OCI-M2 (cell line): ENCODE results near the gene SYT14.
"Not testable (repeated sequence)": the region's sequence is repeated elsewhere in the genome, so short reads cannot be mapped to it uniquely, and the experiment has no call there.

Experiments used
- DNase-seq: peaks from one replicate; lab custom pipeline; 2025; ENCODE audit not compliant: unreplicated experiment; lab: John Stamatoyannopoulos, UW

Gene SYT14

DNA sequence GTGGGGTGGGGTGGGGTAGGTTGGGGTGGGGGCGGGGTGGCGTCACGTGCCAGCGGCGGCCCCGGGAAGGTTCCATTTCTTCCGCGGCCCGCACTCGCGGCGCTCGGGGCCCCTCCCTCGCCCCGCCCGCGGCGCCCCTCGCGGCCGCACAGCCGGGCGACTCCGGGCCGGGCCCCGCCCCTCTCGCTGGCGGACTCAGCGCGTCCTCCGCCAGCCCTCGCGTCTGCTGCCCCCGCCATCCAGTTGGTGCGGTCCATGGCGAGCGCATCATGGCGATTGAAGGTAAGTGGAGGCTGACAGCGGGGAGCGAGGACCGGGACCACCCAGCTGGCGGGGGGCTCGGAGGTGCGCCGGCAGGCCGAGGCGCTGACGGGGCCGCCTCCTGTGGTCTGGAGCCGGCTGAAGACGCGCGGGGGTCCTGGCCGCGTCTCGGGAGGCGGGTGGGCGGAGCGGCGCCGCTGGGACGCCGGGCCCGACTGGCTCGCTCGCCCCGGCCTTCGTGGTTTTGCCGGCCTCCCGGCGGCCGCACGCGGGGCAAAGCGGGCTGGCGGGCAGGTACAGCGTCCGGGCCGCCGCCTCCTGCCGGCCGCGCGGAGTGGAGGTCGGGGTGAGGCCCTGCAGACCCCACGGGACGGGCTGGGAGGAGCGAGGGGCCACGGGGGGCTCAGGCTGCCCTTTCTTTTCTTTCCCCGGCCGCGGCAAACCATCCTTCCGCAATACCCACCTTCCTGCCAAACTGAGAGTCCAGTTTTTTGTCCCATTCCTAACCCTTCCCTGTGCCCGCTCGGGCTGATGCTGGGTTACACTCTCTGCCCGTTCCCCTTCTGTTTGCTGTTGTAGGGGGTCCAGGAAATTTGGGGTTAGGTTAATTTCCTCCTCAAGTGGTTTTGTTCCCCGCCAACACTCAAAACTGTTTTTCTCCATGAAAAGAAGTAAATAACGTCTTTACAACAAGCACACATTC is at the start of gene SYT14:
Gene SYT14 (plus strand): TSS at position 222 of the 964 bp plus-strand sequence. CDS start 48 bp downstream, at position 270.
- no peak for DNase-seq

DNA sequence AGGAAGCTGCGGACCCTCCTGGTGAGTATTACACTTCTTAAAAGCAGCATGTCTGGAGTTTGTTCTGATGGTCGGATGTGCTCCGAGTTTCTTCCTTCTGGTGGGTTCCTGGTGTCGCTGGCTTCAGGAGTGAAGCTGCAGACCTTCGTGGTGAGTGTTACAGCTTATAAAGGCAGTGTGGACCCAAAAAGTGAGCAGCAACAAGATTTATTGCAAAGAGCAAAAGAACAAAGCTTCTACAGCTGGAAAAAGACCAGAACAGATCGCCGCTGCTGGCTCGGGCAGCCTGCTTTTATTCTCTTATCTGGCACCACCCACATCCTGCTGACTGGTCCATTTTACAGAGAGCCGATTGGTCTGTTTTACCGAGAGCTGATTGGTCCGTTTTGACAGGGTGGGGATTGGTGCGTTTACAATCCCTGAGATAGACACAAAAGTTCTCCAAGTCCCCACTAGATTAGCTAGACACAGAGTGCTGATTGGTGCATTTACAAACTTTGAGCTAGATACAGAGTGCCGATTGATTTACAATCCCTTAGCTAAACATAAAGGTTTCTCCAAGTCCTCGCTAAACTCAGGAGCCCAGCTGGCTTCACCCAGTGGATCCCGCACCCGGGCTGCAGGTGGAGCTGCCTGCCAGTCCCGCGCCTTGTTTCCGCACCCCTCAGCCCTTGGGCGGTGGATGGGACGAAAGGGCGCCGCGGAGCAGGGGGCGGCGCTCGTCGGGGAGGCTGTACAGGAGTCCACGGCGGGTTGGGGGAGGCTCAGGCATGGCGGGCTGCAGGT is 49.5 kb upstream of the SYT14 start:
- not testable (repeated sequence) for DNase-seq

DNA sequence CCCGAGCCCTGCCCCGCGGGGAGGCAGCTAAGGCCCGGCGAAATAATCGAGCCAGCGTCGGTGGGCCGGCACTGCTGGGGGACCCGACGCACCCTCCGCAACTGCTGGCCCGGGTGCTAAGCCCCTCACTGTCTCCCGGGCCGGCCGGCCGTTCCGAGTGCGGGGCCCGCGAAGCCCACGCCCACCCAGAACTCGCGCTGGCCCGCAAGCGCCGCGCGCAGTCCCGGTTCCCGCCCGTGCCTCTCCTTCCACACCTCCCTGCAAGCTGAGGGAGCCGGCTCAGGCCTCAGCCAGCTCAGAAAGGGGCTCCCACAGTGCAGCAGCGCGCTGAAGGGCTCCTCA is 49.0 kb upstream of the SYT14 start:
- no peak for DNase-seq

DNA sequence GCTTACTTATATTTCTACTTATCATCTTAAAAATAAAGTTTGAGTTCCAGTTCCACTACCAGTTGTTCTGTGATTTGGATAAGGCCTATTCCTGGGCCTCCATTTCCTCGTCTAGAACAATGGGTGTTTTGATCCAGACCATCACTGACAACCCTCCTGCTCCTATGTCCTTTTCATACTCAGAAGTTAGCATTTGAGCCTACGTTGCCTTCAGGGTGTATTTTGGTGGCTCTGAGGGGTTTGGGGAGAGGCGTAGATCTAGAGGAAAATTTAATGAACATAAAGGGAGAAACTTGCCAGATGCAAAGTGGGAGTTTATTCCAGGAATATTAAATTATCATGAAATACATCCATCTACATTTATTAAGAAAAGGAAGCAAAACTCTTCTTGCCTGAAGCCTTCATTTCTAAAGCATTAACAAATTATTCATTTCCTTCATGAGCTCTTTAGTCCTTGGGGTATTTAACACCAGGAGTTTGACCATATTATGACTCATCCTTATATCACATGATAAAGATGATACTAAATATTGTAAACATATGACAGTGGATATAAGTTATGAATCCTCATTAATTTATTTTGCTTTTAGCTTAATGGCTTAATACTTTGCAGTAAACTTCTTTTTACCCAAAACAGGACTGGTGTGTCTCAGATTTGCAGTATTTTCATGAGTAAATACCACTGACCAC is 47.2 kb upstream of the SYT14 start:
- no peak for DNase-seq

DNA sequence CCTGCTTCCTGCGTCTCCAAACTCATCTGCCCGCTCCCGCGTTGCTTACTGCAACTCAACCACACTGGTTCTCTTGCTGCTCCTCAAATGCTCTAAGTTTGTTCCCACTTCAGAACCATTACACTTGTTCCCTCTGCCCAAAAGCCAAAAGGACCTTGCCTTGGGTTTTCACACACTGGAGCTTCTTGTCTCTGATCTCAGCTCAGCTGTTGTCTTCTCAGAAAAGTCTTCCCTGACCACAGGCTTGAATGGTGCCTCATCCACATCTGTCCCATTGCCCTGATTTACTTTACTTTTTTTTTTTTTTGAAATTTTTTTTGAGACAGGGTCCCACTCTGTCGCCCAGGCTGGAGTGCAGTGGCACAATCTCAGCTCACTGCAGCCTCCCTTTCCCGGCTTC is 44.3 kb upstream of the SYT14 start:
- DNase-seq, result no peak

DNA sequence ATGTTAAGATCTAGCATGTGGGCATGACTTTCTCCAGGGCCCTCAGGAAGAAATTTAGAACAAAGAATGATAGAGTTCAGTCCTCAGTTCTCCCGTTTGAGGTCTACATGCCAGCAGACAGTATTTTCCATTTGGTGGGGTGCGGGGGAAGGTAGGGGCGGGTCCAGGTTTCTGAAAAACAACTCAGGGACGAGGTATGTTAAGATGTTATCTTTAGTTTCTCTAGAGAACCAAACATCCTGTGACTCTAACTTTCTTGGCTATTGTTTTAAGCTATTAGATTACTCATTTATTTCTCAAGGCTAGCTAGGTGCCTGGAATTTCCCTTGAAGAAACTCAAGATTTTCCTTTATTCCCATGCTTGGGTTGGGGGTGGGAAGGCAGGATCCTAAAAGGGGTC is 42.3 kb upstream of the SYT14 start:
- no peak for DNase-seq

DNA sequence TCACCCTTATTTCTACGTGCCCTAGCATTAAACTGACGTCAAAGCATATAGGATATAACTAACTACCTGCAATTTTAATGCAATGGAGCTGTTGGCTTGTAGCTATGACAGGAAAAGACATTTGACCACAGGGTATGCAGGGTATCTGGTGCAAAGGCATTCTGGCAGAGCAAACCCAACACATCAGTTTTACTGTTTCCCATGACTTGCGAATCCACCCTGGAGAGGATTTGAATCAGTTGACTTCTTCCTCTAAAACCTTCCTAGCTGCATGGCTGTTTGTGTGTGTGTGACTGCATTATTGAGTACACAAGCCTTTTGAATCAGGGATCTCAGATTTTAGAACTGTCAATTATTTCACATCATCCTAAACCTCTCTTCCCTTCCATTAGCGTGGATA is 41.7 kb upstream of the SYT14 start:
- DNase-seq, result no peak

DNA sequence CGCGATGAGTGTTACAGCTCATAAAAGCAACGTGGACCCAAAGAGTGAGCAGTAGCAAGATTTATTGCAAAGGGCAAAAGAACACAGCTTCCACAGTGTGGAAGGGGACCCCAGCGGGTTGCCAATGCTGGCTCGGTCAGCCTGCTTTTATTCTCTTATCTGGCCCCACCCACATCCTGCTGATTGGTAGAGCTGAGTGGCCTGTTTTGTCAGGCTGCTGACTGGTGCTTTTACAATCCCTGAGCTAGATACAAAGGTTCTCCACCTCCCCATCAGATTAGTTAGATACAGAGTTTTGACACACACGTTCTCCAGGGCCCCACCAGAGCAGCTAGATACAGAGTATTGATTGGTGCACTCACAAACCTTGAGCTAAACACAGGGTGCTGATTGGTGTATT is 39.7 kb upstream of the SYT14 start:
- DNase-seq, result not testable (repeated sequence)

DNA sequence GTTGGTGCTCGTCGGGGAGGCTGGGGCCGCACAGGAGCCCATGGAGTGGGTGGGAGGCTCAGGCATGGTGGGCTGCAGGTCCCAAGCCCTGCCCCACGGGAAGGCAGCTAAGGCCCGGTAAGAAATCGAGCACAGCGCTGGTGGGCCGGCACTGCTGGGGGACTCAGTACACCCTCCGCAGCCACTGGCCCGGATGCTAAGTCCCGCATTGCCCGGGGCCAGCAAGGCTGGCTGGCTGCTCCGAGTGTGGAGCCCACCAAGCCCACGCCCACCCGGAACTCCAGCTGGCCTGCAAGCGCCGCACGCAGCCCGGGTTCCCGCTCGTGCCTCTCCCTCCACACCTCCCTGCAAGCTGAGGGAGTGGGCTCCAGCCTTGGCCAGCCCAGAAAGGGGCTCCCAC is 39.2 kb upstream of the SYT14 start:
- not testable (repeated sequence) for DNase-seq

DNA sequence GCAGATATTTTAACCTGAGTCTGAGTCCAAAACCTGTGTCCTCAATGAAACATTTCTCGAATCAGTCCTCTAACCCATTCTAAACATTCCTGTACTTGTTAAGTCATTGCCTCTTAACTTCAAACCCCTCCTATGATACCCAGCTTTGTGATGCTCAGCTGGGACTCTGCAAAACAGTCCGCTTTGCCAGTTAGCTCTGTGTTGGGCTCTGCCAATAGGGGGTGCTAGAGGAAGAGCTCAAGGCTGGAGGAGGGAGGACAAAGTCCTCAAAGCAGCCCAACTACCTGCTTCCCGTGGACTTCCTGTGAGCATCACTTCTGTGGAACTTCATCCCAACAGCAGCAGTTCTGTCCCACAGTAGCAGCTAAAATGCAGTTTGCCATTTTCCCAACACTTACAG is 38.1 kb upstream of the SYT14 start:
- DNase-seq, result no peak

DNA sequence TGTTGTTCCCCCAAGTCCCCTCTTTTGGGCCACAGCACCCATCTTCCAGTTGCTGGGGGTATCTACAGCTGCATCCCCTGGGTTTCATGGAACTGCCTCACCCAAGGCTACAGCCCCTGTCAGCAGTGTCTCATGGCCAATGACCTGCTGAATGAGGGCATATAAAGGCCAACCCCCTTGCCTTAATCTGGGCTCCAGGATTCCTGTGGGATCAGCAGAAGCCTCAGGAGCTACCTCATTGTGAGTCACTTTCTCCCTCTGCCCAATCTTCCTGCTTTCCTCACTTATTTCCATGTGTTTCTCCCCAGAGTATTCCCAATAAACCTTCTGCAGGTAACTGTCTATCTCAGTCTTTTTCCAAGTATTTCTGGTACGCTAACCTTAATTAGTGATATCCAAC is 37.3 kb upstream of the SYT14 start:
- no peak for DNase-seq

DNA sequence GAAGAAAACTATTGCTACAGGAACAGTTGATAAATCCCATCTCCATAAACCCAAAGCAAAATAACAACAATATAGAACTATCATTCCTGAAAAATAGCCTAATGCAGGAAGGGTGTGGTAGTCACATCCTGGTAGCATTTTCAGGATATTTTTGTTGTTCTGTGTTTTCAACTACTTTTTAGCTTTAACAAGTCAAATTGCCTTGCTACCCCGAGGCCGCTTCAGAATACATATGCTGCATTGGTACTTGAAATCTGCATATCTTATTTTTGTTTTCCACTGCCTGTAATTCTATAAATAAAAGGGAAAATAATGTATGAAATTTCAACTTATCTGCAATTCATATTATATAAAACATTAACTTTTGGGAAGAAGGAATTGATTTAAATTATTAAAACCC is 36.8 kb upstream of the SYT14 start:
- no peak for DNase-seq

DNA sequence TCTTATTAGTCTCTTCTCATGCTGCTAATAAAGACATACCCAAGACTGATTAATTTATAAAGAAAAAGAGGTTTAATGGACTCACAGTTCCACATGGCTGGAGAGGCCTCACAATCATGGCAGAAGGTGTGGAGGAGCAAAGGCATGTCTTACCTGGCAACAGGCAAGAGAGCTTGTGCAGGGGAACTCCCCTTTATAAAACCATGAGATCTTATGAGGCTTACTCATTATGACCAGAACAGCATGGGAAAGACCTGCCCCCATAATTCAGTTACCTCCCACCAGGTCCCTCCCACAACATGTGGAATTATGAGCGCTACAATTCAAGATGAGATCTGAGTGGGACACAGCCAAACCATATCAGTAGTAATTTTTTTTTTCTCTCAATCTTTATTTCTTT is 33.2 kb upstream of the SYT14 start:
- DNase-seq, result not testable (repeated sequence)

DNA sequence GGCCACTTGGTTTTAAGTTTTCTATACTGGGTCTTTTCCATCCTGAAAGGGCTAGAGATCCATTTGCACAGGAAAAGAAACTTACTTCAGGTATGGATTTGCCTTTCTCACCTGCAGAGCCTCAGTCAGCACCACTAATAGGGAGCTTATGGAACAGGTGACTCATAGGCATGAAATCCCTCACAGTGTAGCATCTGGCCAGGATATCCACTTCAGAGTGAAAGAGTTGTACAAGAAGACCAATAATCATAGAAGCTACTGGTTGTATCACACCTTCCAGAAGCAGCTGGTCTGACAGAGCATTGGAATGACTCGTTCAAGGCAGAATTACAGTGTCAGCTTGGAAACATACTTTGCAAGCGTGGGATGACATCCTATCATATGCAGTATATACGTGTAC is 26.3 kb upstream of the SYT14 start:
- no peak for DNase-seq

DNA sequence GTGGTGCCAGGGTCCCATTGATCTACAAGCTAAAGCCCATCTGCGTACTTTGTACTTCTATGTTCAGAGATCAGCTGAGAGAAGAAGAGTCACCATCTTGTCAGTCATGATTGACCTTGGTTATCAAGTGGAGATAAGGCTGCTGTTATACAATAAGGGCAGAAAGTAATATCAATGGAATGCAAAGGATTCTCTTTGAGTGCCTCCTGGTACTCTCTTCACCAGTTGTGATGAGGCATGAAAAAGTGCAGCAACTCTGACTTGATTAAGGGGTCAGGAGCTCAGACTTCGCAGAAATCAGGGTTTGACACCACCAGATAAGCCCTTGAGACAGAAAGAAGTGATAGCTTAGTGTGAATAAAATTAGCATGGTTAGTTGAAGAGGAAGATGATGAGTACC is 25.7 kb upstream of the SYT14 start:
- no peak for DNase-seq

DNA sequence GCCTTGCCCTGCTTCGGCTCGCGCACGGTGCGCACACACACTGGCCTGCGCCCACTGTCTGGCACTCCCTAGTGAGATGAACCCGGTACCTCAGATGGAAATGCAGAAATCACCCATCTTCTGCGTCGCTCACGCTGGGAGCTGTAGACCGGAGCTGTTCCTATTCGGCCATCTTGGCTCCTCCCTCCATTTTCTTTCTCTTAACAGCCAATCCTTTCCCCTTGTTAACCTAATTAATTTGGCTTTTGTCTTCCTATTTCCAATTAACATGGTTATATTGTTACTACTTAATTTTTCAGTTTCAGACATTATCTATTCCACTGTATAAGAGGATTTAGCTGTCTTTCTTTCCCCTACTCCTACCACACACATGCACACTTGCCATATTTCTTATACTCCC is 18.4 kb upstream of the SYT14 start:
- not testable (repeated sequence) for DNase-seq

DNA sequence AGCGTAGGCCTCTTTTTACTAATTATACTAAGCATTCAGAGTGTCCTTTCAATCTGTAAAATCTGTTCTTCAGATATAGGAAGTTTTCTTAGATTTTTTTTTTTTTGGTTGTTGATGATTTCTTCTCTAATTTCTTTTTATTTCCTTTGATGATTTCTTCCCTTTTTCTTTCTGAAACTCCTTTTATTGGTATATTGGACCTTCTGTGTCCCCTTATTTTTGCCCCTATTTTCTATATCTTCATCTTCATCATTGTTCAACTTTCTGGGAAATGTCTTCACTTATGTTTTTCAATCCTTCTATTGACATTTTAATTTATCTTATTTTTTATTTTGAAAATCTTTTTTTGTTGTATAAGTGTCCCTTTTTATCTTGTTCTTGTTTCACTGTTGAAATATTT is 17.2 kb upstream of the SYT14 start:
- no peak for DNase-seq

DNA sequence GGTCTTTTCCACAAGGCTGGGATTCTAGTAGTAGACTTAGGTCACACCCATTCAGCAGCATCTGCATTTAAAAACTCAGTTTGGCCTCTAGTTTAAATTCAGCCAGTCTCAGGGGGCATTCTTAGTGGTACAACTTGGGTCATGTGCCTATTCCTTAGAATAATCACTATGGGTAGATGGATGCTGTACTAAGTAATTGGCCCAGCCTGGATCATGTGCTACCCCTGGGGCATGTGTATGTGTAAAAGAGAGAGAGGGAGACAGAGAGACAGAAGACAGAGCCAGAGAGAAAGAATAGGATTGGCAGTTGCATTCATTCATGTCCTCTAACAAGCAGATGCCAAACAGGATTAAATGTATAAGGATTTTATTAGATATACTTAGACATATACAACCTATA is 13.6 kb upstream of the SYT14 start:
- no peak for DNase-seq

DNA sequence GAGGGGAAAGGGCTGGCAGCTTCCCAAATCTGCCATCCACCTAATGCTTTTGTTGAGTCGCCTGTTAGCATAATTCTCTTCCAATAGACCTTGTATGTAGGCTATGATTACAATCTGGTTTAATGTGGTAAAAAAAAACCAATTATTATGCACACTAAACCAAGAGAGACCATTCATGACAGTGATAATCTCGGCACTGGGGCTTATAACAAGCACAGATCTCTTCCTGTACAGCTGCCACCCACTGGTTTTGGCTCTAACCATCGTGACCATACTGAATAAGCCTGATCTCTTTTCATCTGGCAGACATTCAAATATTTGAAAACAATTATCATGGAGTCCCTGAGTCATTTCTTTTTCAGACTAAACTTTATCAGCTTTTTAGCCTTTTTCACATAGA is 12.0 kb upstream of the SYT14 start:
- no peak for DNase-seq

DNA sequence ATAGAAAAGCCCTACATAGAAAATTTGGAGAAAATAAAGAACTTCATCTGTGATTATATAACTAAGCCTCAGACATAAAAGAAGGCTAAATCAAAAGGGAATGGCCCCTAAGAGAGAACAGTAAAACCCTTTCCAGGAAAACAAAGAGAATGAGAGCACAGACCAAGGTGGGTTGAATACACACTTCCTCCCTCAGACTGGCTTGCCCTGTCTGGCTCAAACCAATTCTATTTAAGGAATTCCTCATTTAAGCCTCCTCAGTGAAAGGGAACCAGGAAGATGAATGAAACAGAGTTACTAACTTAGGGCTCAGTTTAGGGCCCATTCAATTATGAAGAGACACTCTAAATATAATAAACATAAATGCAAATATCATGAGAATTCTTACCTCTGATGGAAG is 10.6 kb upstream of the SYT14 start:
- no peak for DNase-seq

DNA sequence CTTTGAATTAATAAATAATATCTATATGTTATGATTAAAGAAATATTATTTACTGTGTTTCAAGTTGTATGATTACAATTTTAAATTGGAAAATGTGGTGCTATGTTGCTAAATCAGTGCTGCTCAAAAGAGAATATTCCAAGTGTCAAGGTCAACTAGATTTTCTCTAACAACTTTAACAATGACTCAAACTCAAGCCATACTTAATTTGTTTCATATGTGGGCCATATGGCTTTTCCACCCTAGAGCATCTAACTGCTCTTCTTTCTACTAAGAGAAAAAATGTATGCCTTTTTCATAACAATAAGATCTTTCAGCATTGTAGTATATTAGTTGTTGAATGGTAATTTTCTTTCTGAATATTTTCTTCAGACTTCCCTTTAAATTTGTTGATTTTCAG is 8.3 kb upstream of the SYT14 start:
- no peak for DNase-seq

DNA sequence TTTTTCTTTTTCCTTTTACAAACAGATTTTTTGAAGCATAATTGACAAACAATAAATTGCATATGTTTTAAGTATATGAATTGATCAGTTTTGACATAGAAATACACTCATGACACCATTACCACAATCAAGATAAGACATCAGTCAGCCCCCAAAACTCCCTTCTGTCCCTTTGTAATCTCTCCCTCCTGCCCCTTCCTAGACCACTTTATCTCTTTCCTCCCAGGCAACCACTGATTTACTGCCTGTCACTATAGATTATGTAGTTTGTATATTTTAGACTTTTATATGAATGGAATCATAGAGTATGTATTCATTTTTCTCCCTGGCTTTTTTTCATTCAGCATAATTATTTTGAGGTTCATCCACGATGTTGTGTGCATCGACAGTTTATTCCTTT is 6.9 kb upstream of the SYT14 start:
- no peak for DNase-seq
